Right atrium auricular region (tissue), 2 donors: ENCODE results near the gene SPRYD3. TPM values are rescaled to one million over a fixed set of nuclear protein-coding genes. Genes with fewer than 3 reads are reported as not detected.

Source experiments
- DNase-seq: peaks from one replicate; pipeline ENCODE4 v3.0.0-alpha.2; 2019; ENCODE audit warnings: low spot score
- H3K27ac ChIP-seq, 2 donors: fragments of 200-600 bp; sonication (generic); 1 replicate in 1 of 2; 2 replicates in 1 of 2; pipeline ENCODE4 v1.5.1; 2016 to 2019
- H3K27me3 ChIP-seq, 2 donors: fragments of 200-600 bp; sonication (generic); one replicate each; pipeline versions ENCODE4 v1.5.1 to v1.6.0; 2017 to 2019
- H3K36me3 ChIP-seq: fragments of 200-600 bp; sonication (generic); one replicate; pipeline ENCODE4 v1.5.1; 2016
- H3K4me1 ChIP-seq, 2 donors: fragments of 200-600 bp; sonication (generic); one replicate each; pipeline versions ENCODE4 v1.5.1 to v1.6.0; 2017 to 2019
- H3K4me3 ChIP-seq, 2 donors: fragments of 200-600 bp; sonication (generic); 1 replicate in 1 of 2; 2 replicates in 1 of 2; pipeline ENCODE4 v1.5.1; 2017 to 2019; ENCODE audit warnings: mild to moderate bottlenecking in 1 of 2, moderate library complexity in 1 of 2
- H3K9me3 ChIP-seq, 2 donors: fragments of 200-600 bp; sonication (generic); one replicate each; pipeline ENCODE4 v1.5.1; 2019
- total RNA-seq, 2 donors: library from RNA; depleted of rRNA; stranded (reverse); fragments of >200 nt; gene quantifications; one replicate each; pipeline ENCODE4 v1.1.0, GENCODE V29; 2016
- TF ChIP-seq, protein P1 (sequence below), 2 donors: fragments of 200-600 bp; sonication (generic); IDR thresholded peaks; one replicate each; pipeline ENCODE4 v1.5.1; 2019; ENCODE audit warnings: antibody characterized with exemption in 2 of 2

SPRYD3 gene
- total RNA-seq, 2 donors from 2014 or later = 33.5 to 64.5 TPM

DNA sequence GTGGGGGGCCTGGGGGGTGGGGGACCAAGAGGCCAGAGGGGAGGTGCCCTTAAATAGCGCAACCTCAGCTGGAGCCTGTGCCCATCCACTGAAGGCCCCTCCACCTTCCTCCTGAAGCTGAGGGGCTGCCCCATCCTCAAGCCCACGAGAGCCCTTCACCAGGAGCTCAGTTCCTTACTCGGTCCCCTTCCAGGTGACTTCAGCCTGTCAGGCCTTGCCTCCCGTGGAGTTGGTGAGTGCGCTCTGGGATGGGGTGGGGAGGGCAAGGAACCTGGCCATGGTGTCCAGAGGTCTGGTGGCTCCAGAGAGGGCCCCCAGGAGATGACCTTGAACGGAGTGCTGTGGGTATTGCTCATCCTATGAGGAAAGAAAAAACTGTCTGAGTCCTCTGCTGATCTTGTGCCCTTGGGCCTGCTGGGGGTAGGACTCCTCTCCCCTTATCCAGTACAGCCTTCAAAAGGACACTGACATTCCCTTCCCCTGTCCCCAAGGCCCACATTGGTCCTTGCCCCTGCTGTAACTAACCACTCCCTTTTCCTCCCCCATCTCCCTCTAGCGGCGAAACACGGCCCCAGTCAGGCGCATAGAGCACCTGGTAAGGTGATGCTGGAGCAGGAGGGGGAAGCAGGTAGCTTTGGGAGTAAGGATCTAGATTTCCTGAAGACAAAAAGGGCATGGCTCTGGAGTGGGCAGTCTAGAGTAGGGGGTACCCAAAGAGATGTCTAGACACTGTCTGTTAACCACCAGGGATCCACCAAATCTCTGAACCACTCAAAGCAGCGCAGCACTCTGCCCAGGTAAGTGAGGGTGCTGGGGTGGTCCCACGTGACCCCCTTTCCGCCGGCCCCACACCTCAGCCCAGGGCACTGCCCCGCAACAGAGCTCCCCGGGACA is 25.7 kb downstream of the SPRYD3 start:
- TF ChIP-seq, protein P1, sequence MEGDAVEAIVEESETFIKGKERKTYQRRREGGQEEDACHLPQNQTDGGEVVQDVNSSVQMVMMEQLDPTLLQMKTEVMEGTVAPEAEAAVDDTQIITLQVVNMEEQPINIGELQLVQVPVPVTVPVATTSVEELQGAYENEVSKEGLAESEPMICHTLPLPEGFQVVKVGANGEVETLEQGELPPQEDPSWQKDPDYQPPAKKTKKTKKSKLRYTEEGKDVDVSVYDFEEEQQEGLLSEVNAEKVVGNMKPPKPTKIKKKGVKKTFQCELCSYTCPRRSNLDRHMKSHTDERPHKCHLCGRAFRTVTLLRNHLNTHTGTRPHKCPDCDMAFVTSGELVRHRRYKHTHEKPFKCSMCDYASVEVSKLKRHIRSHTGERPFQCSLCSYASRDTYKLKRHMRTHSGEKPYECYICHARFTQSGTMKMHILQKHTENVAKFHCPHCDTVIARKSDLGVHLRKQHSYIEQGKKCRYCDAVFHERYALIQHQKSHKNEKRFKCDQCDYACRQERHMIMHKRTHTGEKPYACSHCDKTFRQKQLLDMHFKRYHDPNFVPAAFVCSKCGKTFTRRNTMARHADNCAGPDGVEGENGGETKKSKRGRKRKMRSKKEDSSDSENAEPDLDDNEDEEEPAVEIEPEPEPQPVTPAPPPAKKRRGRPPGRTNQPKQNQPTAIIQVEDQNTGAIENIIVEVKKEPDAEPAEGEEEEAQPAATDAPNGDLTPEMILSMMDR (IDR thresholded peaks at IDR 0.05) = peak; percentile 51 to 75
- Histone ChIP-seq H3K27me3 (no peaks in the 10 kb centered on the region), H3K36me3 (peaks cover 40% of the 10 kb centered on the region), H3K4me3 (peak overlapping the region; percentile 48 to 78), H3K27ac (peak overlapping the region; percentile 99 to 100), H3K4me1 (peaks cover 0 to 91% of the 10 kb centered on the region in 2 donors), H3K9me3 (no peaks in the 10 kb centered on the region)
- no peak for DNase-seq

DNA sequence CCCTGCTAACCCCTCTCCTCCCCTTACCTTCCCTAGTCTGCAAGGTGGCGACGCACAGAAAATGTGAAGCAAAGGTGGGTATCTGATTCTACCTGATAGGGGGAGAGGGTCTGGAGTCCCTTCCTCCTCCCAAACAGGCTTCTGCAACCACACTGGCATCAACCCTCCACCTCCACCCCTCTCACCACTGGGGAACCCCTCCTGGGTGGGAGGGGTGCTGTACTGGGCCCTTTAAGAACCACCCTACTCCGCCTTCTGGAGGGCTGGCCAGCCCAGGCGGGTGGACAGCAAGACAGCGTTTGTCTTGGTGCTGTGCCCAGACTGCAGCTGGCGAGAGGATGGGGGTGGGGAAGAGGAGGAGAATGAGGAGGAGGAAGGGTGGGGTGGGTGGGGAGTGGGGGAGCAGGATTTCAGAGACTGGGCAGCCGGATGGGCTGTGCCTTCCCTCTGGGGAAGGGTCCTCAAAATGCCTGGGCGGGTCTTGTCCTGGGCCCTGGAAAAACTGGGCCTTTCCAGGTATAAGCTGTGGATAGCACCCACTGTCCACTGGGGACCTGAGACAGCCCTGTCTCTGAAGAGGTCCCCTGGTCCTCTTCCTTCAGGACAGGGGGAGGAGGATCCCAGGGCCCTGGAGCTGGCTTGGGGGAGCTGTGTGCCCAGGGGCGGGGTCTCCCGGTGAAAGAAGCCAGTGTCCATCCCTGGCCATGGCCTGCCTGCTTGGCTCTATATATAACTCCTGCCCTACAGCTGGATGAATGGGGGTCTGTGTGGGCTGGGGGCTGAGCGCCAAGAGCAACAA is 26.6 kb downstream of the SPRYD3 start:
- H3K36me3 ChIP-seq = peaks cover 31% of the 10 kb centered on the region
- peaks cover 0 to 93% of the 10 kb centered on the region in 2 donors for H3K4me1 ChIP-seq
- peak; percentile 92 for DNase-seq
- no peaks in the 10 kb centered on the region for H3K9me3 ChIP-seq
- peak overlapping the region; percentile 99 to 100 for H3K27ac ChIP-seq
- TF ChIP-seq, protein P1 (IDR thresholded peaks at IDR 0.05) = no peak
- H3K4me3 ChIP-seq = peak overlapping the region; percentile 74 to 78
- no peaks in the 10 kb centered on the region for H3K27me3 ChIP-seq

DNA sequence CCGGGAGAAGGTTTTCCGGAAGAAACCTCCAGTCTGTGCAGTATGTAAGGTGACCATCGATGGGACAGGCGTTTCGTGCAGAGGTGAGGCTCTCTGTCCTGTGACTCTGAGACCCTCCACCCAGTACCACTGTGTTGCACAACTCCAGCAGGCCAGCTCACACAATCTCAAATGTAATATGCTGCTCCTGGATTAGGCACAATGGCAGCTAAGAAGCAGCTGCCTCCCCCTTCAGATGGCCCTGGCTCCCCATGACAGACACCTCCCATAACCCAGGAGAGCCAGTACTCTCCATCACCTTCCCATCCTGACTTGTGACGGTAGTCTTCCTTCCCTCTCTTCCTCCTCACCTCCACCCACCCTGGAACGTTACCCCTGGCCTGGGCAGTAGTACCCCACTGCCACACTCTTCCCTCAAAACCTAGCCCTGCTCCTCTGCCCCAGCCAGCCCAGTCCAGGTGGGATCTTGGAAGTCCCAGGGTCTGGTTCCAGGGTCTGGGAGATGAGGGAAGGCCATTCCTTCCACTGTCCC is 27.2 kb downstream of the SPRYD3 start:
- TF ChIP-seq, protein P1 (IDR thresholded peaks at IDR 0.05) = no peak
- H3K4me3 ChIP-seq = peak overlapping the region; percentile 74 to 78
- DNase-seq = no peak

DNA sequence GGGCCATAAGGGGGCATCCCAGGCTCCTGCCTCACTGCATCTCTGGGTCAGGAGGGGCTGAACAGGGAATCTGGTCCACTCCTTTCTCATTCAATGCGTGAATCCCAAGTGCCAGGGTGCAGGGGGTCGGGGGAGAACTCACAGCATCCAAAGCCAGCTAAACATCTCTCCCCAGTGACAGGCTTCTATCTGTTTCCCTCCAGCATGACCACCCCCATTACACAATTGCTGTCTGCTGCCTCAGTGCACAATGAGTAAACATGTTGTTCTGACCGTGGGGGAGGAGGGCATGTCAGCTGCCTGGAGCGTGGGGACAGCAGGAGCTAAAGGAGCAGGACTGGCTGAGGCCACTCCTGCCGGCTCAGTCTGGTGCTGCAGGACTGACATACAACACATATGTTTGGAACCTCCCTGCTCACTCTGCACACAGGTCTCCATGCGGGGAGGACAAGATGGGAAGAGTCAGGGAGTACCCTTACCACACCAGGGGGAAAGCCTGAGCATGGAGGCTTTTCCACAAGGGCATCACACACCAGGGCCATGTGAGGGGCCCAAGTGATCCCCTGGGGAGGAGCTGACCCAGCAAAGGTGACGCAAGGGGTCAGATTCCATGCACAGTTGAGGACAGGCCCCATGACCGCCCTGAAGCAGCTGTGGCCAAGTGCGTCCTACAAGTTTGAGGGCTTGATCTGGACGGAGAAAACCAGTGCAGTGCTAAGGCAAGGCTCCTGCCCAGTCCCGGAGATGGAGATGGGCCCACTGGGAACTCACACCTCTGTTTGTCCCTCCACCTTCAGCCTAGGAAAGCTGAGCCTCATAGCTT is 27.9 kb downstream of the SPRYD3 start:
- peak overlapping the region; percentile 99 to 100 for H3K27ac ChIP-seq
- H3K27me3 ChIP-seq = no peaks in the 10 kb centered on the region
- TF ChIP-seq, protein P1 (IDR thresholded peaks at IDR 0.05) = peak in 1 of 2 donors; percentile 16
- no peaks in the 10 kb centered on the region for H3K9me3 ChIP-seq
- peaks cover 0 to 90% of the 10 kb centered on the region in 2 donors for H3K4me1 ChIP-seq
- DNase-seq = peak; percentile 94
- peak overlapping the region; percentile 74 to 78 for H3K4me3 ChIP-seq
- peaks cover 18% of the 10 kb centered on the region for H3K36me3 ChIP-seq

More for the DNA sequence above, 27.2 kb downstream of the SPRYD3 start:
- Histone ChIP-seq H3K4me1 (peaks cover 0 to 89% of the 10 kb centered on the region in 2 donors), H3K27me3 (no peaks in the 10 kb centered on the region), H3K27ac (peak overlapping the region; percentile 99 to 100), H3K36me3 (peaks cover 25% of the 10 kb centered on the region), H3K9me3 (no peaks in the 10 kb centered on the region)
